Glomerular endothelial cell (primary cell): ENCODE data around the gene AKR7A2. TPM values are rescaled to one million over a fixed set of nuclear protein-coding genes. Genes with fewer than 3 reads are reported as not detected.
"Not testable (repeated sequence)": the region's sequence is repeated elsewhere in the genome, so short reads cannot be mapped to it uniquely, and the experiment has no call there.

Experiments used
- DNase-seq: peaks from one replicate; pipeline ENCODE4 v3.0.0-alpha.2; 2011; ENCODE audit warnings: low read depth, low spot score; ENCODE audit errors: extremely low read depth
- total RNA-seq: library from RNA; depleted of rRNA; stranded (reverse); fragments of >200 nt; gene quantifications from 2 replicates; pipeline ENCODE4 v1.2.3, GENCODE V29; 2015

Gene AKR7A2
- total RNA-seq, 1 donor from 2014 or later = 100.0 TPM

GRCh38 chr1:19308509-19308907 lies 3.4 kb downstream of the AKR7A2 start:
- no peak for DNase-seq

GRCh38 chr1:19307794-19308508 lies 4.0 kb downstream of the AKR7A2 start:
- no peak for DNase-seq

GRCh38 chr1:19306941-19307340 lies 5.0 kb downstream of the AKR7A2 start:
- DNase-seq = no peak

GRCh38 chr1:19305880-19306279 lies 6.1 kb downstream of the AKR7A2 start:
- DNase-seq = no peak

DNA sequence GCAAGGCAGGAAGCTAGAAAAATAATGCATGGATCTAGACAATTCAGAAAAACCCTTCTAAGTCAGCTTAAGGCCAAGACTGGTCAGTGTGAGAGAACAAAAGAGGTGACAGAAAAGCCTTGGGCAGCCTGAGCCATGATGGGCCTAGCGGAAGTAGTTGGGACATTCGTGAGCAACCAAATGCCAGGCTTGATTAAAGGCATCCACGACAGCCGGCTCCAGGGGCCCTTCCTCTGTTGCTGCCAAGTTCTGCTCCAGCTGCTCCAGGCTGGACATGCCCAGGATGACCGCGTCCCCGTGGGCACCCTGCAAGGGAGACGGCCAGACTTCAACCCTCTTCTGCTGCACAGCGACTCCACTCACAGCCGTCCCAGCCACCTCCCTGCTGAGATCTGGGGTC lies 7.9 kb downstream of the AKR7A2 start:
- not testable (repeated sequence) for DNase-seq

DNA sequence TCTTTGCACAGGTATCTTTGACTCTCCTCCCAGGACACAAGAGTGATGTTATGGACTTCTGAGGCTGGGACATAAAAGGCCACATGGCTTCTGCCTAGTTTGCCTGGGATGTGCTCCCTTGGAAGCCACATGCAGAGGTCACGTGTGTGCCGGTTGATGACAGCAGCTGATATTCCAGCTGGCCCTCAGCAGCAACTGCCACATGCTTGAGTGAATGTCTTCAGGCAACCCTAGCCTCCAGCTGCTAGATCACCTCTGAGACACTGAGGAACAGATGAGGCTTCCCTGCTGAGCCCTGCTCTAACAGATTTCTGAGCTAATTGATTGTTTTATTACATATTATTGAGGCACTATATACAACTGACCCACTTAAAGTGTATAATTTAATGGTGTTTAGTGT lies 11.7 kb downstream of the AKR7A2 start:
- no peak for DNase-seq

DNA sequence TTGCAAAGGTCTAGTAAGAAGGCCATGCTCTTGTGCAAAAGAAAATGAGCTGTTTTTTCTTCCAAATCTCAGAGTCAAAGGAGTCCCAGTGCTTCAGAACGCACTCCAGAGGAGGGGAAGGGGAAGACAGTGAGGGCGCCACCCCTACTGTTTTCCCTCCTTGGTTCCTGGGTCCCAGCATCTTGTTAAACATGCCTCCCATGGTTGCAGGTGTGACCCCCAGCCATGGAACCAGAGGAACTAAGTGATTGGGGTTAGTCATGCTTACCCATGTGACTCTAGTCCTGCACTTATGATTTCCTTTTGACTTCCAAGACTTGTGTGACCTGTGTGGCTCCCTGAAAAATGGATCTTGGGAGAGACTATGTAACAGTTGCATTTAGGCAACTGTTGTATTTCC lies 17.3 kb downstream of the AKR7A2 start:
- no peak for DNase-seq

DNA sequence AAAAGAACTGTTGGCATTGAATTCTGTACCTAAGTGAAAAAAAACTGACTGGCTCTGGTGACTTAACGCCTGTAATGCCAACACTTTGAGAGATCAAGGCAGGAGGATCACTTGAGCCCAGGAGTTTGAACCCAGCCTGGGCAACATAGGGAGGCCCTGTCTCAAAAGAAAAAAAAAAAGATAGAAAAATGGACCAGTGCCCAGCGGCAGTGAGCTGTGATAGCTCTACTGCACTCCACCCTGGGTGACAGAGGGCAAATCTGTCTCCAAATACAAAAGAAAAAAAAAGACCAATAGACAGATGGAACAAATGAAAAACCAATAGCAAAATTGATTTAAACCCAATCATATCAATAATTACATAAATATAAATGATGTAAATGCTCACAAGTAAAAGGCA lies 22.7 kb downstream of the AKR7A2 start:
- DNase-seq = no peak

DNA sequence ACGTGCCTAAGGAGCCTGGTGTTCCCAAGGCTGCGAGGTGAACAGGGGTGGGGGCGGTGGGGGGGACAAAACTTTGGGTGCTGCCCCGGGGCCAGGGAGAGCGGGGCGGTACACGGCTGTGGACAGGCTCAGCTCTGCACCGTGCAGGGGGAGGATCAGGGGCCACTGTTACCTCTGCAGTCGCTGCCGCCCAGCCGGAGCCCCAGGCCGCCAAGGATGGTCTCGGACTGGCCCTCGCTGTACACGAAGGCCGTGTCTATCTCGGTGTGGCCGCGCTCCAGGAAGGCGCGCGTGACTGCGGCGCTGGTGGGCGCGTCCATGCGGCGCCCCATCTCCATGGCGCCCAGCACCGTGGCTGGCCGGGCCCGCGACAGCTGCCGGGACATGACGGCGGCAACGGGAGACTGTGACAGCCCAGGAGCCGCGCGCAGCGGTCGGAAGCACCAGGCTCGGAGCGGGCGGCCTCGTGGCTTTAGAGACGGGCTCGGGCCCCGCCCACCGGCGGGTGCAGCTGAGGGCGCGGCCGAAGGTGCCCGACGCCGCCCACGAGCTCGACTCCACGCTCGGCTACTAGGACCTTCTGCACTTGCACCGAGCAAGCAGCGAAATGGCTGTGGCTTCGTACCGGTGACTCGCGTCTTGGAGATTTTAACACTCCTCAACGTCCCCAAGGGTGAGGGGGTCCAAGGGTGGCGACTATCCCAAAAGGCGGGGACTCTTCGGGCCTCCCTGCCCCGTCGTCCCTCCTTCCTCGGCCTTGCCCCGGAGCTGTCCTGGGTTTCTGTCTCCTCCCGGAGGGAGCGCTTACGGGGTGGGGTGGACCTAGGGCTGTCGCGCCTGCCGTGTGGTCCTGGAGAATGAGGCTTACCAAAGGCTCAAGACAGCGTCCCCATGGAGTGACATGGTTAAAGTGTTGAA lies 23.4 kb downstream of the AKR7A2 start, which contains the start of gene AKR7A3:
AKR7A3 (minus strand) TSS at position 447 of the 918 bp plus-strand sequence; CDS start at position 386, 61 bp downstream.
- DNase-seq = not testable (repeated sequence)

GRCh38 chr1:19287436-19288185 lies 24.3 kb downstream of the AKR7A2 start:
- DNase-seq = no peak

- not testable (repeated sequence) for DNase-seq
Observed at GRCh38 chr1:19285807-19286206, 26.1 kb downstream of the AKR7A2 start.

- not testable (repeated sequence) for DNase-seq
Observed at GRCh38 chr1:19285366-19285765, 26.6 kb downstream of the AKR7A2 start.

DNA sequence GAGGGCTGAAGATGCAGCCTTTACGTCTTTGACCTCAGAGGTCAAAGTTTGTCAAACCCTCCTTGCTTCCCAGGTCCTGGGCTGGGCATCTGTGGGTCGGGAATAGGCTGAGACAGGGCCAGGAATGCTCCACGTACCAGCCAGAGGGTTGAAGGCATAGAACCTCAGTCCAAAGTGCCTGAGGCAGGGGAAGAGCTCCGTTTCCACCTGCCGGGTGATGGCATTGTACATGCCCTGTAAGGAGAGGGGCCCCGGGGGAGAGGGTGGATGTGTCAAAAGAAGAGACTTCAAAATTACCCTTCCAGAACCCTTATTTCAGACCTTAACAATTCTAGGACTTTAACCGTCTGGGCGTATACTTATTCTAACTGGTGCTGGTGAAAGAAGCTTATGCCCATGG lies 27.1 kb downstream of the AKR7A2 start:
- DNase-seq = no peak

GRCh38 chr1:19283891-19284290 lies 28.1 kb downstream of the AKR7A2 start:
- DNase-seq = no peak

- DNase-seq = no peak
Observed at GRCh38 chr1:19274636-19275035, 37.3 kb downstream of the AKR7A2 start.

- not testable (repeated sequence) for DNase-seq
Observed at GRCh38 chr1:19273844-19274531, 38.0 kb downstream of the AKR7A2 start.

GRCh38 chr1:19273106-19273843 lies 38.7 kb downstream of the AKR7A2 start:
- no peak for DNase-seq

GRCh38 chr1:19272064-19272463 lies 39.9 kb downstream of the AKR7A2 start:
- DNase-seq = no peak

DNA sequence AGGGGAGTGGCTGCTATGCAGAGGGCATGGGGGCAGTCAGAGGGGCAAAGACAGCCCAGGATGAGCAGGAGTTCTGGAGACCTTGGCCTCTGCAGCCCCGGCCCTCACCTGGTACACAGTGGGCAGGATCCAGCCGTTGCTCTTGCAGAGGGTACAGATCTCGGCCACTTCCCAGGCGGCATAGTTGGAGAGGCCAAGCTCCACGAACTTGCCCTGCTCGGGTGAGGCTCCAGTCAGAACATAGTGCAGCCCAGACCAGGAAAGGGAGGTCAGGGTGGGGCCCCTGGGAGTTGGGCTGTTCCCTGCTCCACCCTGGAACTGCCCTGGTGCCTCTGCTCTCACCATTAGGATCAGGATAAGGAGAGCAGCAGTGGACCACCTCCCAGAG lies 41.6 kb downstream of the AKR7A2 start:
- not testable (repeated sequence) for DNase-seq
